ENCODE measurements around the gene SLC22A3. TPM values are rescaled to one million over a fixed set of nuclear protein-coding genes. Genes with fewer than 3 reads are reported as not detected.

SLC22A3 gene
- total RNA-seq, 3 donors from 2014 or later (not counting 1 experiment from before 2014, with no cell fraction given), result not detected

- Mint-ChIP-seq H3K27me3 (ENCODE audit: low read depth in 2 of 2) (peaks cover 13 to 19% of the 10 kb centered on the region in 2 donors), H3K36me3 (peaks cover under 1% of the 10 kb centered on the region), H3K4me3 (no peak overlapping the region), H3K4me1 (peaks cover 9 to 11% of the 10 kb centered on the region in 2 donors), H3K27ac (no peak overlapping the region), H3K9me3 (no peaks in the 10 kb centered on the region)
- intact Hi-C loops (cut with micrococcal nuclease), result no loop called here
- Histone ChIP-seq H3K36me3 (ENCODE audit: control insufficient read depth, insufficient read depth, low read length) (no peaks in the 10 kb centered on the region), H3K27ac (ENCODE audit: low read length) (no peak overlapping the region), H3K9me3 (ENCODE audit: control insufficient read depth, insufficient read depth, low read length) (no peaks in the 10 kb centered on the region), H3K4me3 (ENCODE audit: low read length) (no peak overlapping the region), H3K27me3 (ENCODE audit: control insufficient read depth, insufficient read depth, low read length) (peaks cover 7% of the 10 kb centered on the region), H3K4me1 (ENCODE audit: control insufficient read depth, insufficient read depth, low read length) (no peaks in the 10 kb centered on the region)
- DNase-seq (no peak), ATAC-seq (no peak)
- WGBS (ENCODE audit: insufficient coverage), result 90% methylated on average over 5 of the region's 5 CpGs
- no peak for TF ChIP-seq CTCF (IDR thresholded peaks at IDR 0.05)
These were observed 79.3 kb downstream of the SLC22A3 start for GRCh38 chr6:160427312-160428068.

GRCh38 chr6:160428069-160428430 lies 79.9 kb downstream of the SLC22A3 start:
- Mint-ChIP-seq H3K27ac (no peak overlapping the region), H3K36me3 (no peaks in the 10 kb centered on the region), H3K4me3 (no peak overlapping the region), H3K4me1 (peaks cover 9 to 11% of the 10 kb centered on the region in 2 donors), H3K27me3 (ENCODE audit: low read depth in 2 of 2) (peaks cover 18 to 21% of the 10 kb centered on the region in 2 donors), H3K9me3 (no peaks in the 10 kb centered on the region)
- DNase-seq (no peak), ATAC-seq (no peak)
- Histone ChIP-seq H3K27ac (ENCODE audit: low read length) (no peak overlapping the region), H3K9me3 (ENCODE audit: control insufficient read depth, insufficient read depth, low read length) (no peaks in the 10 kb centered on the region), H3K27me3 (ENCODE audit: control insufficient read depth, insufficient read depth, low read length) (peaks cover 7% of the 10 kb centered on the region), H3K4me1 (ENCODE audit: control insufficient read depth, insufficient read depth, low read length) (no peaks in the 10 kb centered on the region), H3K4me3 (ENCODE audit: low read length) (no peak overlapping the region), H3K36me3 (ENCODE audit: control insufficient read depth, insufficient read depth, low read length) (no peaks in the 10 kb centered on the region)
- WGBS (ENCODE audit: insufficient coverage), result 90% methylated on average over 4 of the region's 4 CpGs
- intact Hi-C loops (cut with micrococcal nuclease), result no loop called here
- TF ChIP-seq CTCF (IDR thresholded peaks at IDR 0.05), result no peak

GRCh38 chr6:160428818-160429619 lies 80.8 kb downstream of the SLC22A3 start:
- H3K4me3 ChIP-seq (ENCODE audit: low read length), result no peak overlapping the region
- Mint-ChIP-seq H3K9me3 (no peaks in the 10 kb centered on the region), H3K4me3 (no peak overlapping the region), H3K36me3 (no peaks in the 10 kb centered on the region), H3K4me1 (peaks cover 9 to 11% of the 10 kb centered on the region in 2 donors), H3K27ac (no peak overlapping the region), H3K27me3 (ENCODE audit: low read depth in 2 of 2) (peaks cover 20 to 21% of the 10 kb centered on the region in 2 donors)
- 52% methylated on average over 8 of the region's 9 CpGs for WGBS (ENCODE audit: insufficient coverage)
- DNase-seq (no peak), ATAC-seq (no peak)
- H3K9me3 ChIP-seq (ENCODE audit: control insufficient read depth, insufficient read depth, low read length), result no peaks in the 10 kb centered on the region
- peaks cover 7% of the 10 kb centered on the region for H3K27me3 ChIP-seq (ENCODE audit: control insufficient read depth, insufficient read depth, low read length)
- no peak for TF ChIP-seq CTCF (IDR thresholded peaks at IDR 0.05)
- intact Hi-C loops (cut with micrococcal nuclease), result no loop called here
- H3K36me3 ChIP-seq (ENCODE audit: control insufficient read depth, insufficient read depth, low read length), result no peaks in the 10 kb centered on the region
- no peaks in the 10 kb centered on the region for H3K4me1 ChIP-seq (ENCODE audit: control insufficient read depth, insufficient read depth, low read length)
- no peak overlapping the region for H3K27ac ChIP-seq (ENCODE audit: low read length)
